ENCODE measurements around the gene SRRD.

SRRD gene

GRCh38 chr22:26482161-26482560 lies 1.5 kb upstream of the SRRD start:
- DNase-seq (ENCODE audit: low spot score), result peak; percentile 57

GRCh38 chr22:26483043-26483438 lies 636 bp upstream of the SRRD start:
- DNase-seq (ENCODE audit: low spot score), result no peak

GRCh38 chr22:26484360-26484706 lies 656 bp downstream of the SRRD start:
- peak; percentile 91 for DNase-seq (ENCODE audit: low spot score)

GRCh38 chr22:26485013-26485412 lies 1.3 kb downstream of the SRRD start:
- peak; percentile 70 for DNase-seq (ENCODE audit: low spot score)

- peak; percentile 81 for DNase-seq (ENCODE audit: low spot score)
These were observed 2.2 kb downstream of the SRRD start for GRCh38 chr22:26485806-26486390.

GRCh38 chr22:26486394-26486793 lies 2.7 kb downstream of the SRRD start:
- peak; percentile 32 for DNase-seq (ENCODE audit: low spot score)

- DNase-seq (ENCODE audit: low spot score), result peak; percentile 42
These were observed 4.3 kb downstream of the SRRD start for GRCh38 chr22:26487996-26488395.

- no peak for DNase-seq (ENCODE audit: low spot score)
These were observed 5.9 kb downstream of the SRRD start for GRCh38 chr22:26489447-26490036.

- DNase-seq (ENCODE audit: low spot score), result peak; percentile 39
These were observed 8.5 kb downstream of the SRRD start for GRCh38 chr22:26492220-26492619.

GRCh38 chr22:26494506-26494905 lies 10.8 kb downstream of the SRRD start:
- no peak for DNase-seq (ENCODE audit: low spot score)

- no peak for DNase-seq (ENCODE audit: low spot score)
These were observed 12.8 kb downstream of the SRRD start for GRCh38 chr22:26496456-26496855.

GRCh38 chr22:26499188-26499703 lies 15.6 kb downstream of the SRRD start:
- DNase-seq (ENCODE audit: low spot score), result no peak

- DNase-seq (ENCODE audit: low spot score), result no peak
These were observed 18.3 kb downstream of the SRRD start for GRCh38 chr22:26501996-26502395.

GRCh38 chr22:26502688-26503561 lies 19.2 kb downstream of the SRRD start:
- peak; percentile 66 for DNase-seq (ENCODE audit: low spot score)

GRCh38 chr22:26503758-26504157 lies 20.1 kb downstream of the SRRD start:
- no peak for DNase-seq (ENCODE audit: low spot score)

GRCh38 chr22:26508148-26508547 lies 24.5 kb downstream of the SRRD start:
- no peak for DNase-seq (ENCODE audit: low spot score)

GRCh38 chr22:26512149-26512793 lies 28.6 kb downstream of the SRRD start, which contains the start of gene TFIP11:
Gene TFIP11 (minus strand): TSS chr22:26512473. CDS start chr22:26510272, 2,201 bp downstream.
- DNase-seq (ENCODE audit: low spot score), result peak; percentile 95

GRCh38 chr22:26513838-26514237 lies 30.2 kb downstream of the SRRD start:
- no peak for DNase-seq (ENCODE audit: low spot score)

GRCh38 chr22:26514419-26515161 lies 30.9 kb downstream of the SRRD start:
- DNase-seq (ENCODE audit: low spot score), result no peak

GRCh38 chr22:26515931-26516330 lies 32.3 kb downstream of the SRRD start:
- DNase-seq (ENCODE audit: low spot score), result no peak

GRCh38 chr22:26516503-26516902 lies 32.8 kb downstream of the SRRD start:
- DNase-seq (ENCODE audit: low spot score), result no peak

- no peak for DNase-seq (ENCODE audit: low spot score)
These were observed 33.8 kb downstream of the SRRD start for GRCh38 chr22:26517429-26517828.

Measured in hematopoietic multipotent progenitor cell treated with erythropoietin and hydrocortisone succinate and interleukin-3 and kit ligand, for 17 days (in vitro differentiated cells).